HG02852 (cell line): ENCODE data around the gene GLI2.

Source experiments
- ATAC-seq: cut with Tn5 transposase; IDR thresholded peaks from one replicate; pipeline ENCODE4 v1.9.1; 2021; ENCODE audit warnings: mild to moderate bottlenecking, moderate library complexity; ENCODE audit not compliant: unreplicated experiment

The GLI2 gene

DNA sequence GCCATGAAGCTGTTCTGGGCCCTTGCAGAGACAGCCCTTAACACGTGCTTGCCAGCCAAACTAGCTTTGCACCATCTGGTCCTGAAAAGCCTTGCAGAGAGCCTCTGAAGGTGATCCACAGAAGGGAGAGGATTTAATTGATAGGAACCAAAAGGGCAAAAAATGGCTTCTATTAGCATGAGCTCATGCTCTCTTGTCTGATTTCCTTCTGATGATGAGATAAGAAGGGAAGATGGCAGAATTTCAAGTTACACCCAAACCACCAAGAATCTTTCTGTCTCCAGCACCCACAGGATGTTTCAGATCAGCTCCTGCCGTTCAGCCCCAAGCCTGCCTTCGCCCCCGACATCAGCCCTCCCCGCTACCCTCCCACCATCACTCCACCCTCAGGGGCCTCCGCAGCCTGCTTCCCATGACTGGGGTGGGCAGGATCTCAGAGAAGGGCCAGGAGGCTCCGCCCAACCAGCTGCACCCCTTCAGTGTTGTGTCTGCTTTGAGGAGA lies 23.4 kb upstream of the GLI2 start:
- ATAC-seq, result no peak

DNA sequence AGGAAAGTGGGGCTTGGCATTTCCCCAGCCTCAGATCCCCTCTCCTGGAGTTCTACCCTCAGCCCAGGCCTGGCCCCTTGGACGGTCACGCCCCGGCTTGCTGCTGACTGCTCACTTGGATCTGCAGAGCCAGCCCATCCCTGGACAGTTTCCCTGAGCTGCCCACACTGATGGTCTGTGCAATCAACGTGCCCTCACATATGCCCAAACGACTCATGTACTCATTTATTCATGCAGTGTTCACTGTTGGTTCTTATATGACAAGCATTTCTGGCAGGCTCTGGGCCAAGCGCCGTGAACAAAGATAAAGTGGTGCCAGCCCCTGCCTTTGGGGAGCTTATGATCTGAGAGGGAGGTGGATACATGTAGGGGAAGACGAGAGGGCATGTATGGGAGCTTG lies 20.3 kb upstream of the GLI2 start:
- no peak for ATAC-seq

DNA sequence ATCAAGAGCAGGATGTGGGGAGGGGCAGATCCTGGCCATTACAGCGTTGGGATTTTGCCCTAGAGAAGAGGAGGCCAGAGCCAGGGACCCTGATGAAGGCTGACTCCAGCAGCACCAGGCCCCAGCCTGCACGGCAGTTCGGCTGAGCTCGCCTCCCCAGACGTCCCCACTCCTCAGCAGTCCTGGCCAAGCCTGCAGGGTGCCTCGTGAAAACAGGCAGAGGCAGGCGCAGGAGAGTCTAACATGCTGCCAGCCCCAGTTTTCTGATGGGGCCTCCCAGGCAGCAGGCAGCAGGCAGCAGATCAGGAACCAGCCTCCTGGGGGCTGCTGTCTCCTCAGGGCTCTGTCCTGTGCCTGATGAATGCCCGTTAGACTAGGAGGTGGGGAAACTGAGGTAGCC lies 19.7 kb upstream of the GLI2 start:
- no peak for ATAC-seq

DNA sequence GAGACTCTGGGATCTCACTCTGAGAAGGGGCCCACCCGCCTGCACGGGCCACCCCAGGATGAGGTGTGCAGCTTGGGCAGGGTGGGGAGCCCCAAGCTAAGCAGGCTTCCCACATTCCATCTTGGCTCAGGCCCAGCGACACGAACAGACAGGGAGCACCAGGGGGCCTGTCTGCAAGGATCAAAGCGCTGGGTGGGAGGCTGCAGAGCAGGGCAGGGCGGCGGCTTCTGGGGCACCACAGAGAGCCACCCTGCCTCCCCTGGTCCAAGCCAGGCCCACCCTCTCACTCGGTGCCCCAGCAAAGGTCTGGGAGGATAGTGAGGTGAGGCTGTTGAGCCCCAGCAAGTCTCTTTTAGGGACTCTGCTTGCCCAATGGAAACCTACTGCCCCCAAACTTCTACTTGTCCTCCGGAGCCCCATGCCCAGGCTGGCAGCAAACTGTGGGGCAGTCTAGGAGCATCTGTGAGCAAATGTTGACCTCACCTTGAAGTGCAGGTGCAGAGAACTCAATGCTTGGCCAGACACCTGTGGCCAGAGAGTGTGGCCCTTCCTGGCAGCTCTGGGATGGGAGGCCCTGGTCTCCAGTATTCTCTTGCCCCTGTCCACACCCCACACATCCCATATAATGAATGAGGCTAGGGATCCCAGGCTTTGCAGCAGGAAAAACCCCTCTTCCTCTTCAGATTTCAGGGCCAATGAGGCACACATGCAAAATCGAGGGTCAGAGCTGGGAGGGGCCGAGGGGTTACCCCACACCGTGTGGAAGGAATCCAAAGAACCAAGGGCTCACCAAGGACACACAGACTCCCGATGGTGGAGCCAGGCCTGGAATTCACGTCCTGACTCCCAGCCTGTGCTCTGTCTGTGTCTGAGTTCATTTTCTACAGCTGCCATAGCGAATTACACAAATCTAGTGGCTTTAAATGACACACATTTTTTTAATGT lies 18.8 kb upstream of the GLI2 start:
- ATAC-seq, result no peak

DNA sequence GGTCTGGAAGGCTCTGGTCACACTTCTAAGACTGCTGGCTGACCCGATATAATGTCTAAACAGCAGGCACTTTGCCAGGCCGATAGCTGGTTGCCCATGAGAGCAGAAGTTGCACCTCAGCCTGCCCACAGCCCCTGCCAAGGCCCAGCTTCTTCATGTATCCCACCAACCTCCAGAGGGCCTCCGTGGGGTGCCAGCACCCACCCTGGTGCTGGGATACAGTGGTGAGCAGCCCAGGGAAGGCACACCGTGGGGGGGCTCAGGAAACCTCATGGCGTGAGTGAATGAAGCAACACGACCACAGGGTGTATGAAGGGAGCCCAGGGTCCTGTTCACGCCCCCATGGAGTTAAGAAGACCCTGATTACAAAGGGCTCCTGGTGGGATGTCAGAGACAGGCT lies 16.2 kb upstream of the GLI2 start:
- ATAC-seq, result no peak

DNA sequence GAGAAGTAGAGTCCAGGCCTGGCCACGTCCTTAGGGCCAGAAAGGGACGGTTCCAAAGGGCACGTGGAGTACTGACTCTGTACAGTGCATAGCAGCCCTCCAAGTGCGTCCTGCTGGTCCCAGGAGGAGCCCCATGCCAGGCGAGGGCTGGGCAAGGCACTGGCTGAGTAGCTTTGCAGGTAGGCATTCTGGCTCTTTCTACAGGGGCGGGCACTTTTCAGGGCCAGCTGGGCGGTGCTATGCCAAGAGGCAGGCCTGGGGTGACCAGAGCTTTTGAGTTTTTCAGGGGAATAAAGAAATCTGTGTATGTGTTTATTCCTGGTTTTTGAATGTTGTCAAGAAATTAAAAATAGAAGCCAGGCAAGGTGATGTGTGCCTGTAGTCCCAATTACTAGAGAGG lies 15.4 kb upstream of the GLI2 start:
- ATAC-seq, result no peak

DNA sequence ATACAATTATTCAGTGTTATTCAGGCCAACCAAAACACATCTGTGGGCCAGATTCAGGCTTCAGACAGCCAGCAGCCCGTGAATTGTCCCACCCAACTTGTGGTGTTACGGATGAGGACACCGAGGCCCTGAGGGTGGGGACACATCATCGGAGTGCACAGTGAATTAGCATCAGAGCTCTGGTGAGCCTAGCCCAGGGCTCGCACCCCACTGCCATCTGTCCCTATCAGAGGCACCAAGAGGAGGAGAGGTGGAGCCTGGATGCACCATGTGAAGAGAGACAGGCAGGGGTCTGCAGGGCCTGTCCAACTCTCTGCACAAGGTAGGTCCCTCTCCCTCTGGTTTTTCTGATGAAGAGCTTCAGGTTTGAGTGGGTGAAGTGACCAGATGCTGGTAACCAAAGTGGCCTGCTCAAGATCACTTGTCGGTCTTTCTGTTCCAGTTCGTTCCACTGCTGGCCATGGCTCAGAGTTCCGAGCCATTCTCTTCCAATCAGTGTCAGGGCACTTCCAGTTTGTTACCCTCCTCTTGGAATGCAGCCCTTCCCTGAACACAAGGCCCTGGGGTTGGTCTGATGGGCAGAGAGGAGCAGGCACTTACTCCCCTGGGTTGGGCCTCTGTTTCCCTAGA lies 14.8 kb upstream of the GLI2 start:
- no peak for ATAC-seq

DNA sequence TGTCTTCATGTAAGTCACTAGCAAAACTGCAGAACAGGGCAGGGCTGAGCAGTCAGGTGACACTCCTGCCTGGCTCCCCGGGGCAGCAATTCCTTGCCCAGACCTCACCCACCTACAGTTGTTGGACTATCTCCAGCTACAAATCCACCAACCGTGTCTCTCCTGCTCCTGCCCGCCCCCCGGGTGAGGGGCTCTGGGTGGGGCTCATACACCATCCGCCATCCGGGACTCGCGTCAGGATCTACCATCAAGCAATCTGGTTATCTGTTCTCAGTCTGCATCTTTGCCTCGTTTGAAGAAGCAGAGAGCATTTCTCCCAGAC lies 13.5 kb upstream of the GLI2 start:
- ATAC-seq, result no peak

DNA sequence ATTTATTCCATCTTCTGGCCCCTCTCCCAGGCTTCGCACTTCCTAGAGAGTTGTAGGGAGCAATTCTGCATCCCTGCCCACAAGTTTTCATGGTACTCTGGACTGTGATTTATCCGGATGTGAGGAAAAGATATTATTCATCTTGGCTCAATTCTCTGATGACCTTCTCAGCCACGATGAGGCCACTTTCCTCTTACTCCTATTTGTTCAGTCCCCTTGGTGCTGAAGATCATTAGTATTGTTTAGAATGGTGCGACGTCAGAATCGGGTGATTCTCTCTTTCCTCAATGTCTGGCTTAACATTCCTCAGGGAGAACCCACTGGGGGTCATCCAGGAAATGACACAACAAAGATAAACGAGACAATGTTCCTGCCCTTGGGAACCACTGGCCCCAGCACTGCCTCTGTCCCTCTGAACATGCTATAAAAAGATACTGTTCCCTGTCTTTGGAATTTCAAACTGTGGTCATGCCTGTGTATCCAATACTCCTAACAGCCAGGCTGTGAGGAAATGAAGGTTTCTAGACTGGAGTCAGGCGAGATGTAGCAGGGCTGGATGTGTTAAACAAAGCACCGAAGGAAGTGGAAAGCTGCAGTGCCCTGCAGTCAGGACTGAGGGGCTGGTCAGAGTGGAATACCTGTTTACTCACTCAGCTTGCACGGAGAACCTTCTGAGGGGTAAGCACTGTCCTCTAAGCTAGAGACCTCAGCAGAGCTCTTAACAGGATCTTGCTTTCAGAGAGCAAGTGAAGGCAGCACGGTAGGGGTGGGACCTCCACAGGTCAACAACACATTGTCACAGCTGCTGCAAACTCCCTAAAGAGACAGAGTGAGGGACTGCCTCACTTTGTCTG lies 12.9 kb upstream of the GLI2 start:
- ATAC-seq, result no peak

DNA sequence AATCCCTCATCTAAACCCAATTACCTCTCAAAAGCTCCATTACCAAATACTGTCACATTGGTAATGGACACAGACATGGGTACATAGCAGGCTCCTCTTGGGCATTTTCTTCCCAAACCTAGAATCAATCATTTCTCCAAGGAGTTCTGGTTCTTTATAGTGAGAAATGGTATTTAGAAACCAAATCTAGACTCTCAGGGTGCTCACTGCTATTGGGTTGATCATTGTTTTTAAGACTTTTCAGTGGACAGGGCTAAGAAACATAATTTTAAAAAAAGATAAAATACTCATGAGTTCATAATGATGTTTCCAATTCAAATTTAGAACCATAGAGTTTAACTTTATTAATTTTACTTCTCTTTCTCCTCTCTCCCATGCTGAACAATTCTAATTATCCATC lies 9.4 kb upstream of the GLI2 start:
- no peak for ATAC-seq

DNA sequence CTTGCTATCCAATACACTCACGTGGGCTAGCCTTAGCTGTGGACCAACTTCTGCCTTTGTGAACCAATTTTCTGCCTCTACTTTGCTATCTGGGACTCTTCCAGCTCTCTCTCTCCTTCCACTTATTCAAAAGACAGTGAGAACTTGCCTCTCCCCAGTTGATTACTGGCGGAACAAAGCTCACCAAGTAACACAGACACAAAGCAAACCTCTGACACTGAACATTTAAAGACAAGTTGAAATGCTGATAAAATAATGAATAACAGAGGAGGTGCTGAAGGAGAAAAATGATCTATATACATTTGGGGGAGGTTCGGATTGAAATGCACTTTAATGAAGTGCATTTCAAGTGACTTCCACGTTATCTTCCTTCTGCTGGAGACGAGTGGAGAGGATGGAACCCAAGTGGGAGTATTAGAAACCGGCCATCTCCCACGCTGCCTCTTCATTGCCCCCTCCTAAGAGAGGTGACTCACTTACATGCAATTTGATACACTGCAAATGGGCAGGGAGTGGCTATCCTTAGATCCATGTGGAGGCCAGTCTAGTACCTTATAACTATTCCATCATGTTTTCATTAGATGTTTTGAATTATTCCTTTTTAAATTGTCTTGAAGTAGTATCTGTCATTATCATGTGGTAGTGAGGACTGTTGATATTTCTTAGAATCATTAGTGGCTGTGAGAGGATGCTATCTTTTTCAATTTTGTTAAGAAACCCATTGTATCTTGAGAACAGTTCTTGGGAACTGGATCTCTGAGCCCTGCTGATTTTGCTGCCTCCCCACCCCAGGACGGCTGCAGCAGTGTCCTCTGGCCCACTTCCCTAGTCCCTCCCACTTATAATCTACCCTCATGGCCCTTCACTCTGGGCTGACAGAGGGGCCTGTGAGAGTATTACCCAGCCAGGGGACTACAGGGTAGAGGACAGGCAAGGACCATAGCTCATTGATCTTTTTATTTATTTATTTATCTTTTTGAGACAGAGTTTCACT lies 6.0 kb upstream of the GLI2 start:
- no peak for ATAC-seq

DNA sequence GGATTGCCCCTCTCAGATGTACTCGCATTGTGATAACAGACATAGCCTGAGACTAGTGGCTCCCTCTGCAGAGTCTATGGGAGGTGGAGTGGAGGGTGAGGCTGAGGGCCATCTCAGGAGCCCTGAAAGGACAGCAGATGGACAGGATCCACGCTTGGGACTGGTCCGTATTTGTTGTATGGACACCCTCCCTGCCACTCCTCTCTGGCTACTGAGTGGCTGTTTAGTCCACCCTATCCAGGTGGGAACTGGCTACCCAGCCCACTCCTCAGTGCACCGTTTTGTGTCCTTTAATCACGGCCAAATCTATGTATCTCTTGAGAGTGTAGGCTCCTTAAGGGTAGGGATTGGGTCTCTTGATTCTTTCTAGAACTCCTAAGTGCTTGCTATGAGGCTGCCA lies 4.5 kb upstream of the GLI2 start:
- ATAC-seq, result no peak

DNA sequence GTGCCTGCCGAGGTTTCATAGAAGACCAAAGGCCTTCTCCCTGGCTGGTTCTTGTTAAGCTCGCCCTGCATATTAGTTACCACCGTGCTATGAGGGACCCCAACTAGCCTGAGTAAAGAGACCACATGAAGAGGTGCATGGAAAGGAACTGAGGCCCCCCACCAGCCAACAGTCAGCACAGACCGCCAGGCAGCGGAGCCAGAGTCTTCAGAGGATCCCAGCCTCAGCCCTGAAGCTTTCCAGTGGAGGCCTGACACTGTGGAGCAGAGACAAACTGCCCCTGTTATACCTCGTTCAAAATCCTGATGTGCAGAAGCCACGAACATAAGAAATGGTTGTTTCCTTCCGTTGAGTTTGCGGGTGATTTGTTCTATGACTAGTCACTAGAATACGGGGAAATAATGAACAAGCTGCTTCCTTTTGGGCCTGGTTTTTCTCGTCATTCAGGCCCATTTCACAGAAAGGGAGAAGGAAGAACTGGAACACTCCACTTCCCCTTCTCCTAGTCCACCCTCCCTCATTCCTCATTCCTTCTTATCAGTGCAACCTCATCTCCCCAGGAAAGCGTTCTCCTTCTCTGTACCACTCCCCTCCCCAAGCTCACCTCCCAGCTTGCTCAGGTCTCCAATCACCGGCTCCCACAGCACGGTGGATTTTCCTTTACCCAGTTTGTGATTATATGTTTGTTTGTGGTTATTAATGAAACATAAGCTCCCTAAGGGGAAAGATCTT lies 3.0 kb upstream of the GLI2 start:
- no peak for ATAC-seq

DNA sequence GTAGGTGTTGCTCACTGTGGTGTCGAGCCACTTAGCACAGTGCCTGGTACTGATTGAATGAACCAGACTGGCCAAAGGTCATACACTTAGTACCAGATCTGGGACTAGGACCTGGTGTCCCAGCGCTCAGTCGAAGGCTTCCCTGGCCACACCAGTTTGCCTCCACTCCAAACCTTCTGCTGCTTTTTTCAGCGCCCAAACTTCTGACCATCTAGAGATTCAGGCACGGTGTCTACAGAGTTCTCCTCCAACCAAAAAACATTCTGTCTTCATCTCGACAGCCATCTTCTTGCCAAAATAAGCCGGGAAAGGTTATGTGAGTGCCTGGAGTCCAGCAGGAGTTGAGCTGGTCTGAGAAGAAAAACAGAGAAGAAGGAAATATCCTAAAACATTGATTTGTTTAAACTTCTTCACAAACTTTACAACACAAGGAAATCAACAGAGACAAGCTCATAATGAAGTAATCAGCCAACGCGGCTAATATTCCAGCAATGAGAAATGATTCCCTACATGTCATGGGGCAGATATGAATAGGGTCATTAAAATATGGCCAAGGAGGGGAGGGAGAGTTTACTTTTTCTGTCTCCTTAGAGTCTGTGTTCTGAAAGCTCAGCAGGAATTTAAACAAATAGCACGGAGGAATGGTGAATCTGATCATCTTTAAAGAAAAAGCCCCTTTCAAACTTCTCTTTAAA lies 2.3 kb upstream of the GLI2 start:
- no peak for ATAC-seq

DNA sequence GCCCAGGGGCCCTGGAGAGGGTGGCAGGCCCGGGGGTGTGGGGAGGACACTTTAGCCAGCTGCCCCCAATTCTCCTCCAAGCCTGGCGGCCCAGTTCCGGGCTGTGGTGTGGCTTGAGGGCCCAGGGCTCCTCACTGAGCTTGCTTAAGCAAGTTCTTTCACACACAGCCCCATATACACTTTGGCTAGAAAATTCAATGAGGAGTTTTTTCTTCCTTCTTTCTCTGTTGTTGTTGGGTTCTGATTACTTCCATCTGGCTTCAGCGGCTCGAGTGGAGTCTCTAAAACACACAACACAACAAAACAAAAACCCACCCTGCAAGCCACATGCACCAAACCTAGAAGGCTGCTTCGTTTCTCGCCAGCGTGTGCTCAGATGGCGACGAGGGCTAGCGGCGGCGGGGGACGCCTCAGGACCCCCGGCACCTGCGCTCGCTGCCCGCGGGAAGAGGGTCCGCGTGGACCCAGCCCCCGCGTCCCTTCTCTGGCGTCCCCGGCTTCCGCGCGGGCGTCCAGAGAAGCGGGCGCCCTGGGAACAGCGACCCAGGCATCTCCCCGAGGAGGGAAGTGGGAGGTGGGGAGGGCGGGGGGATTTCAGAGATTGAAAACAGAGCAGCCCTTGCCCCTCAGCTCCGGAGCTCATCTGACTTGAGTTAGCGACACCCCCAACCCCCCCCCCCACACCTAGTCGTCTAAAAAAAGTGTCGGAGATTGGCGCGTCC lies 577 bp upstream of the GLI2 start:
- ATAC-seq, result no peak

DNA sequence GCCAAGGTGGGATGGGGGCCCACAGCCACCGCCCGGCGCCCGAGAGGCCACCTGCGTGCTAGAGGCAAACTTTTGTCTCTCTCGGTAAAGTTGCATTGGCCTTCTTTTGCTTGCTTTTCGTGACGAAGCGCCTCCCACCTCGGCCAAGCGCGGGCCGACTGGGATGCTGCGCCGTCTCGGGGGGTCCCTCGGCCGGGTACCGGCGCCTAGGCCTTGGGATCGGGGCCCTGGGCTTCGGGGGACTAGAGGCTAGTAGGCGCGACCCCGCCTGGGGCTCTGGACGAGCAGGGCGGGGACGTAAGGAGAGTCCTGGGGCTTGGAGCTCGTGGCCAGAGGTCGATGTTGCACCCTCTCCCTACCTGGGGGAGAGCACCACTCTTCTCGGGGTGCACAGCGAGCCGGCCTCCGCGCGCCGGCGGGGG lies 545 bp downstream of the GLI2 start:
- no peak for ATAC-seq

DNA sequence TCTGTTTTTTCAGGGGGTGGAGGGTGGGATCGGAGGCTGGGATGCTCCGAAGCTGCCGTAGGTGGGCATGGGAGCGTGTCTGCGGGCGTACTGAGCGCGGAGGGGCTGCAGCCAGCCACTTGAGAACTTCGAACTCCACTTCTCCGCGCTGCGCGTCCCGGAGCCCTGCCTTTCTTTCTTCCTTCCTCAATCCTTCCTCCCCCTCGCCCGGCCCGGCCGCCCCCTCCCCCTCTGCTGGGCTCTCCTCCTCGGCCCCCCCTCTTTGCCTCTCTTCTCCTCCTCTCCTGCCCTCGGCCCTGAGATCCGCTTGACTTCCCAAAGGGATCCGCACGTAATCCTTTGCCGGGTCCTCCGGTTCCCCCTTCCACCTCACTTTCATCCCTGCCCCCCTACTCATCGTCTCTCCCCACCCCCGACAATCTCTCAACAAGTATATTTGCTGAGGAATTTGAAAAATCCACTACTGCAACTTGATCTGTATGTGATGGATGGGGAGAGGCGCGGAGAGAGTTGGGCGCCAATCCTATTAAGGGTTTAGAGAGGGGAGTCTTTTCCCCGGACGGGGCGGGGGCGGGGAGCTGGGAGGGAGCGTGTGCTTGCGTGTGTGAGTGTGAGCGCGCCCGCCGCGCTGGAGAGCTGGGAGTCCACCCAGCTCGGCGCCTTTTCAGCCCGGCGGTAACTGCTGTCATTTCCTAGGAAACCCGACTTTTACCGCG lies 1.1 kb downstream of the GLI2 start:
- no peak for ATAC-seq
